KOPT-K1 (cell line): Measurements from ENCODE around the gene CNTN2.

Experiments
- H3K27ac ChIP-seq: fragments of 200-600 bp; sonication (generic); 2 replicates; pipeline ENCODE4 v1.5.1; 2016; ENCODE audit warnings: antibody characterized with exemption, mild to moderate bottlenecking, low read depth, low read length; ENCODE audit not compliant: poor library complexity, severe bottlenecking
- H3K36me3 ChIP-seq: fragments of 200-600 bp; sonication (generic); 2 replicates; pipeline ENCODE4 v1.5.1; 2017; ENCODE audit warnings: antibody characterized with exemption, mild to moderate bottlenecking, low read length, moderate library complexity; ENCODE audit not compliant: insufficient read depth
- H3K9me3 ChIP-seq: fragments of 200-600 bp; sonication (generic); 2 replicates; pipeline ENCODE4 v1.5.1; 2017; ENCODE audit warnings: antibody characterized with exemption, low read length, mild to moderate bottlenecking; ENCODE audit not compliant: insufficient read depth, poor library complexity, severe bottlenecking

CNTN2 gene

DNA sequence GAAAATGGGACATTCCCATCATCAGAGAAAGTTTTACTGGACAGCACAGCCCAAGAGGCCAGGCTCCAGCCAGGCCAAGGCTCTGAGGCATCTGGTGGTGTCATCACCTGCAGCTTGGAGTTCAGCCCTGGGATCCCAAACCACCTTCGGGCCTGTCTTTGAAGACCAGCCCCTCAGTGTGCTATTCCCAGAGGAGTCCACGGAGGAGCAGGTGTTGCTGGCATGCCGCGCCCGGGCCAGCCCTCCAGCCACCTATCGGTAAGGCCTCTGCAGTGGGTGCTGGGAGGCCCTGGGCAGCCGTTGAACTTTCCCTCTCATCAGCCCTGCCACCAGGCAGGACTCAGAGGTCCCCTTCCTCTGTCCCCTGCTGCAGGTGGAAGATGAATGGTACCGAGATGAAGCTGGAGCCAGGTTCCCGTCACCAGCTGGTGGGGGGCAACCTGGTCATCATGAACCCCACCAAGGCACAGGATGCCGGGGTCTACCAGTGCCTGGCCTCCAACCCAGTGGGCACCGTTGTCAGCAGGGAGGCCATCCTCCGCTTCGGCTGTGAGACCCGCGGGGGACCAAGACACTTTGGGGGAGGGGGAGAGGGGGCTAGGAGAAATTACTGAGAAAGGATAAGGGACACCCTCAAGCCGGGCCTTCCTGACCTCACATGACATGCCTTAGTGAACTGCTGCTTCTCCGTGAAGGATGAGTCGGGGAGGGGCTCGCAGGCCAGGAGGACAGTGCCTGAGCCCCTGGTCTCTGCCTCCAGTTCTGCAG is 15.0 kb downstream of the CNTN2 start:
- Histone ChIP-seq H3K36me3 (no peaks in the 10 kb centered on the region), H3K27ac (no peak overlapping the region), H3K9me3 (no peaks in the 10 kb centered on the region)

DNA sequence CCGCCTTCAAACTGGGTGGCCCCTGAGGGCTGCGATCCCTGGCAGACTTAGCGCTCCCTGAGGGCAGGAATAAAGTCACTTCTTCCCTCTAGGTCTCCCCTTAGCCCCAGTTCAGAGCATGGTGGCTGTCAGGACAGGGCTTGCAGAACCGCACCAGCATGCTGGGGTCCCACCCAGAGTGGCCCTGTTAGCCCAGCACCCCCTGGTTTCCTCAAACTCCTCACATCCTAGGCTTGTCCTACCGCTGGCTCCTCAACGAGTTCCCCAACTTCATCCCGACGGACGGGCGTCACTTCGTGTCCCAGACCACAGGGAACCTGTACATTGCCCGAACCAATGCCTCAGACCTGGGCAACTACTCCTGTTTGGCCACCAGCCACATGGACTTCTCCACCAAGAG is 15.8 kb downstream of the CNTN2 start:
- Histone ChIP-seq H3K36me3 (no peaks in the 10 kb centered on the region), H3K9me3 (no peaks in the 10 kb centered on the region), H3K27ac (no peak overlapping the region)

DNA sequence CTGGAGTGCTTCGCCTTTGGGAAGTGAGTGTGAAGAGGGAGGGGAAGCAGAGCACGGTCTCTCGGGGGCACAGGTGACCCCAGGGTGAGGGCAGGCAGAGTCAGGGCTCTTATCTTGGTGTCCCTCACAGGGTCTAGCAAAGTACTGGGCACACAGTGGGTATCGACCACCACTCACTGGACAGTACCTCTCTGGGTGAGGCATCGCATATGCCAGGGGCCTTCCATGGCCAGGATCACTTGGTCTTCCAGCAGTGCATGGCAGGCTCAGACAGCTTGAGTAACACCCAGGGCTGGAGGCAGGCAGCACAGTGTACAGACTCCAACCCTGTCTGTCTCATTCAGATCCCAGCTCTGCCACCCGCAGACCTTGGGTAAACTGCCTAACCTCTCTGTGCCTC is 16.6 kb downstream of the CNTN2 start:
- Histone ChIP-seq H3K9me3 (no peaks in the 10 kb centered on the region), H3K36me3 (no peaks in the 10 kb centered on the region), H3K27ac (no peak overlapping the region)

DNA sequence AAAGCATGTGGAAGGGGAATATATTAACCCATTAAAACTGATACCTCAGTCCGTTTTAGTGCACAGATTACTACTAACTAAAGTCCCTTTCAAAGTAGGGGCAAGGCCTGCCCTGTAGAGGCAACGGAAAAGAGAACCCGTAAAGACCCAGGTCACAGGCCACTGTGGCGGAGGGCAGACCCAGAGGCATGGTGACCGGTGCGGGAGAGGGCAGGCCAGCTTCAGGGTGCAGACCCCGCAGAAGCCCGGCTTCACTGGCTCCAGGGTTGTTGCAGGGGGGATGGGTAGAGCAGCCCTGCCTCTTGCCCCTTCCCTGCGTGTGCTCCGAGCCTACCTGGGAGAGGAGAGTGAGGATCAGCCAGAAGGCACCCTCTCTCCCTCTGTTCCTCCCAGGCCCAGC is 17.7 kb downstream of the CNTN2 start:
- Histone ChIP-seq H3K27ac (no peak overlapping the region), H3K9me3 (no peaks in the 10 kb centered on the region), H3K36me3 (no peaks in the 10 kb centered on the region)

DNA sequence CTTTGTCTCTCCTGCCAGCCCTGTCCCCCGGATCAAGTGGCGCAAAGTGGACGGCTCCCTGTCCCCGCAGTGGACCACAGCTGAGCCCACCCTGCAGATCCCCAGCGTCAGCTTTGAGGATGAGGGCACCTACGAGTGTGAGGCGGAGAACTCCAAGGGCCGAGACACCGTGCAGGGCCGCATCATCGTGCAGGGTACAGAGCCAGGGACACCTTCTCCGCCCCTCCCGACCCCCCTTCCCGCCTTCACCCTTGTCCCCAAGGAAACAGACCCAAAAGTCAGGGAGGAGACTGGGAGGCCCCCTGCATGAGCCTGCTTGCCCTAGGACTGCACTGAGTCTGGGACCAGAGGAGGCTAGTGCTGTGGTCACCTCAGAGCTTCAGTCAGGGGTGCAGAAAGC is 18.2 kb downstream of the CNTN2 start:
- no peak overlapping the region for H3K27ac ChIP-seq
- no peaks in the 10 kb centered on the region for H3K36me3 ChIP-seq
- H3K9me3 ChIP-seq: no peaks in the 10 kb centered on the region

DNA sequence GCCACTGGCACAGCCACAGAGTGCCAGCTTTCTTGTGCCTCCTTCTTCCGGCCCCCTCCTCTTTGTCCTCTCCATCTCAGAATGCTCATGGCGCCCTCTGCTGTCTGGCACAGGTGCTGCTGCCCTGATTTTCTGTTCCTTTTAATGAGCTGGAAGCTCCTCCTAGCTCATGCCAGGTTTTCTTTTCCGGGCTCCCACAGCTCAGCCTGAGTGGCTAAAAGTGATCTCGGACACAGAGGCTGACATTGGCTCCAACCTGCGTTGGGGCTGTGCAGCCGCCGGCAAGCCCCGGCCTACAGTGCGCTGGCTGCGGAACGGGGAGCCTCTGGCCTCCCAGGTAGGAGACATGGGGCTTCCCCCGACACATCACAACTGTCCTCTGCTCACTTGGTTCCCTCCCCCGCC is 18.7 kb downstream of the CNTN2 start:
- H3K27ac ChIP-seq: no peak overlapping the region
- no peaks in the 10 kb centered on the region for H3K9me3 ChIP-seq

DNA sequence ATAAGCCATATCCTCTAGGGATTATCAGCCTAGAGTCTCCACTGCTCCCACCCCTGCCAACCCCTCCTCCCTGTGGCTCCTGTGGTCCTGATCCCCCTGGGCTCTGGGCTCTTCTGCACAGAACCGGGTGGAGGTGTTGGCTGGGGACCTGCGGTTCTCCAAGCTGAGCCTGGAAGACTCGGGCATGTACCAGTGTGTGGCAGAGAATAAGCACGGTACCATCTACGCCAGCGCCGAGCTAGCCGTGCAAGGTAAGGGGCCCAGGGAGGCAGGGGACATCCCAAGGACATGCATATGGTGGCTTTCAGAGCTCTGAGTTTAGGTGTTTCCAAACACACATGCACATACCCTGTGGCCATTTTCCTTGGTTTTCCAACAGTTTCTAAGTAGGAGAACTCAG is 19.3 kb downstream of the CNTN2 start:
- Histone ChIP-seq H3K9me3 (no peaks in the 10 kb centered on the region), H3K27ac (no peak overlapping the region), H3K36me3 (no peaks in the 10 kb centered on the region)

More for the DNA sequence above, 18.7 kb downstream of the CNTN2 start:
- H3K36me3 ChIP-seq: no peaks in the 10 kb centered on the region

DNA sequence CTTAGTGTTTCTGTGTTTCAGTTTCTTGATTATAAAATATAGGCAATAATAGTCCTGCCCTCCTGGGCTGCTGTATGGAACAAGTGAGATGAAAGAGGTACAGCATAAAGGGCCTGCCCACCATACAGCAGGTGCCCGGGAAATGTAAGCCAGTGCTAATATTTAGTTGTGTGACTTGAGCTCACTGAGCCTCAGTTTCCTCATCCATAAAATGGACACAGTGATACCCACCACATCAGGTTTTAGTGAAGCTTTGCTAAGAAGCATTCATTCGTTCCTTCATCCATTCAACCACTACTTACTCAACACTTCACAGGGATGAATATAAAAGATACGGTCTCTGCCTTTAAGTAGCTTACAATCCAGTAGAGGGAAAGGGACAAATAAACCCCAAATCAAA is 19.9 kb downstream of the CNTN2 start:
- H3K9me3 ChIP-seq: no peaks in the 10 kb centered on the region
- H3K36me3 ChIP-seq: no peaks in the 10 kb centered on the region
- H3K27ac ChIP-seq: no peak overlapping the region

DNA sequence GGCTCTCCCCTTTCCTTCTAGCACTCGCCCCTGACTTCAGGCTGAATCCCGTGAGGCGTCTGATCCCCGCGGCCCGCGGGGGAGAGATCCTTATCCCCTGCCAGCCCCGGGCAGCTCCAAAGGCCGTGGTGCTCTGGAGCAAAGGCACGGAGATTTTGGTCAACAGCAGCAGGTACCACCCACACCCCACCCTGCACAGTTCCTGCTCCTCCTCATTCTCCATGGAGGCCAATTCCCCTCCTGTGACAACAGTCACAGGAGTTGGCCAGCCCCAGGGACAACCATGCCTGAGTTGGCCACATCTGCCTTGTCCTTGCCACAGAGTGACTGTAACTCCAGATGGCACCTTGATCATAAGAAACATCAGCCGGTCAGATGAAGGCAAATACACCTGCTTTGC is 21.3 kb downstream of the CNTN2 start:
- H3K36me3 ChIP-seq: no peaks in the 10 kb centered on the region
- H3K27ac ChIP-seq: no peak overlapping the region
- no peaks in the 10 kb centered on the region for H3K9me3 ChIP-seq

DNA sequence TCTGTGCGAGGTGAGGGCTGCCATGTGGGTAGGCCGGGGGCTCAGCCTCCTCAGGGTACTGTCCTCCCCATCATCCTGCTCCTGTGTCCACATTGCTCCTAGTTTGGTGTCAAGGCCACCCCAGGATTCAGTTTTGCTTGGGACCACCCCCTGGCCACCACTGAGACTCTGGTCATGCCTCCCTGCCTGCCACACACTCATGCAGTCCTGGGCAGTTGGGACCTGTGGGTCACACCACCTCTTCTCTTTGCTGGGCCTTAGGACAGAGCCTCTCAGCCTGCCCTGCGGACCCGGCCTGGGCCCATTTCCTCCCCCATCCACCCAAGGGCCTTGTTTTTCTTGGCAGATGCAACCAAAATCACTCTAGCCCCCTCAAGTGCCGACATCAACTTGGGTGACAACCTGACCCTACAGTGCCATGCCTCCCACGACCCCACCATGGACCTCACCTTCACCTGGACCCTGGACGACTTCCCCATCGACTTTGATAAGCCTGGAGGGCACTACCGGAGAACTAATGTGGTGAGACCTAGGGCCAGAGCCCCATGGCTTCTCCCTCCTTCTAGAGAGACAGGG is 21.8 kb downstream of the CNTN2 start:
- Histone ChIP-seq H3K36me3 (no peaks in the 10 kb centered on the region), H3K27ac (no peak overlapping the region), H3K9me3 (no peaks in the 10 kb centered on the region)

DNA sequence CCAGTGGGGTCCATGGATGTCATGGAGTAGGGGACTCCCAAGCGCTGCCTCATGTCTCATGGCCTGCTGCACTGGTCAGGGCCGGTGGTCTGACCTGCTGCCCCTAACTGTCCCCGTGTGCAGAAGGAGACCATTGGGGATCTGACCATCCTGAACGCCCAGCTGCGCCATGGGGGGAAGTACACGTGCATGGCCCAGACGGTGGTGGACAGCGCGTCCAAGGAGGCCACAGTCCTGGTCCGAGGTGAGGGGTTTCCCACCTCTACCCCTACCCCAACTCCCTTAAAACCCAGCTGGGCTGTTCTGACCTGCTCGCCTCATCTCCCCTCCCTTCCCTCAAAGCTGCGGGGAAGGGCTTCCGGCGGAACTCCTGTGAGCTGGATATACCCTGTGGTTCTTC is 22.7 kb downstream of the CNTN2 start:
- Histone ChIP-seq H3K36me3 (no peaks in the 10 kb centered on the region), H3K27ac (no peak overlapping the region), H3K9me3 (no peaks in the 10 kb centered on the region)

DNA sequence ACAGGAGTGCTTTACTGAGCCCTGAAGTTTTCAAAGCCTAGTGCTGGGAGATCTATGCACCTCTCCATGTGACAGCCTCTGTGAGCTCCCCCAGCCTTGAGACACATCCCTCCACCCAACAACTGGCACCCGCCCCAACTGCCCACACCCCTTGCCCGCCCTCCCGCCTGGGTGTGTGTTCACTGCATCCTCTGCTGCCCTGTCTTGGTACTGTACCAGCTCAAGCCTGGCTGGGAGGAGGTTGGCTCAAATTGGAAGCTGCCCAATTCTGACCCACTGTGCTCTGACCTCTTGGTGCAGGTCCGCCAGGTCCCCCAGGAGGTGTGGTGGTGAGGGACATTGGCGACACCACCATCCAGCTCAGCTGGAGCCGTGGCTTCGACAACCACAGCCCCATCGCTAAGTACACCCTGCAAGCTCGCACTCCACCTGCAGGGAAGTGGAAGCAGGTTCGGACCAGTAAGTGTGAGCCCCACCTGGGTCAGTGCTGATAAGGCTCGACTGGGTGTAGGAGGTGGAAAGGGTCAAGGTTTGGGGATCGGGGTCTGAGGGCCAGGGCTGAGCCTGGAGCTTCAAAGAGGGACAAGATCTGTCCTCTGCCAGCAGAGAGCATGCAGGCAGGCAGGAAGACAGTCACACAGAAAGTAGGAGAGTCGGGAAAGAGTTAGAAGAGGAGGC is 23.3 kb downstream of the CNTN2 start:
- Histone ChIP-seq H3K9me3 (no peaks in the 10 kb centered on the region), H3K27ac (no peak overlapping the region), H3K36me3 (no peaks in the 10 kb centered on the region)

DNA sequence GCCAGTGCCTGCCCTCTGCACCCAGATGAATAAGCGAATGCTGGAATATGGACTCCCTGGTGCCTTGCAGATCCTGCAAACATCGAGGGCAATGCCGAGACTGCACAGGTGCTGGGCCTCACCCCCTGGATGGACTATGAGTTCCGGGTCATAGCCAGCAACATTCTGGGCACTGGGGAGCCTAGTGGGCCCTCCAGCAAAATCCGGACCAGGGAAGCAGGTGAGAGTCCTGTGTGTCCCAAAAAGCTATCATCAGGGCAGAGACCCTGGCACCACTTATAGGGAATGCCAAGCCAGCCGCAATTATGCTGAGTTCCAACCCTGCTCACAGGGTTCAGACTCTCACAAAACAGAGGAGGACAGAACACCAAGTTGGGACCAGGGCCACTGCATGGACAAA is 24.0 kb downstream of the CNTN2 start:
- no peaks in the 10 kb centered on the region for H3K9me3 ChIP-seq
- no peaks in the 10 kb centered on the region for H3K36me3 ChIP-seq
- no peak overlapping the region for H3K27ac ChIP-seq

DNA sequence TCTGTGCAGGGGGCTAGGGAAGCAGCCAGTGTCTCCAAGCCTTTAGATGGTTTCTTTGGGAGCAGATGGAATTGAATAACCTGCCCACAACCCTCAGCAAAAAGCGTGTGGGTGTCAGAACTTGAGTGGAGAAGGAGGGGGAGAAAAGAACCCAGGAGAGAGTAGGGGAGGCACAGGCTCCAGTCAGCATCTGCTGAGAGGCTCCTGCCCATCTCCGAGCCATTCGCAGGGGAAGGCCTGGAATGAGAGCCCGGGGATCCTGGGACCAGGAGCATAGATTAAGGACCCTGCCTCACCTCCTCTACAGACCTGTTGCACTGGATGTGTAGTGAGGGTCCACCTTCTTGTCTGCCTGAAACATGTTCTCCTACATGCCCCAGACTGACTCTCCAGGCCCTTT is 25.0 kb downstream of the CNTN2 start:
- Histone ChIP-seq H3K27ac (no peak overlapping the region), H3K36me3 (no peaks in the 10 kb centered on the region), H3K9me3 (no peaks in the 10 kb centered on the region)

DNA sequence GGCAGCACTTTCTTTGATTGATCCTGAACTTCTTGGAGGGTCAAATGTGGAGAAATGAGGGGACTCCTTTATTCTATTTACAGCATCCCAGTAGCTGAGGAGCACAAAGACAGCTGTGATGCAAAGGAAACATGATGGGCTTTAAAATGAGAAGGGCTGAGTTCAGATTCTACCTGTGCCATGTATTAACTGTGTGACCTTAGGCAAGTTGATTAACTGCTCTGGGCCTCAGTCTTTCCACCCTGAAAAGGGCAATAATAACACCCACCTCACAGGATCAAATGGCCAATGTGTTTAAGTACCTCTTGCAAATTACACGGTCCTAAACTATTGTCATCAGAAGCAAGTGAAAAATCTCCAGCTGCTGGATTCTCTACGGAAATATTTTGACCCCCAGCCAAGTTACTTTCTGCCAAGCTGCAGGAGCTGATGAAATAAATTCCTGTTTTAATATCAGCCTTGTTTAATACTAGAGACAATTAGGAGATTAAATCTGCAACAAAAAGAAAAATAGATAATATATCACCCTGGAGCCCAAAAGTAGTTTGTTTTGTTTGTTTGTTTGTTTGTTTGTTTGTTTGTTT is 25.5 kb downstream of the CNTN2 start:
- H3K9me3 ChIP-seq: no peaks in the 10 kb centered on the region
- no peaks in the 10 kb centered on the region for H3K36me3 ChIP-seq
- H3K27ac ChIP-seq: no peak overlapping the region
